ENCODE measurements around the gene GPR68.
"Not testable (repeated sequence)": the region's sequence is repeated elsewhere in the genome, so short reads cannot be mapped to it uniquely, and the experiment has no call there.

Gene GPR68

GRCh38 chr14:91202234-91202974 is 42.1 kb downstream of the GPR68 start:
- DNase-seq (ENCODE audit: low read depth) = no peak
- TF ChIP-seq CTCF (IDR thresholded peaks at IDR 0.05; ENCODE audit: insufficient read depth, low read depth, low read length, missing control alignments) = no peak
- H3K4me3 ChIP-seq (ENCODE audit: low read length) = no peak overlapping the region

- H3K4me3 ChIP-seq (ENCODE audit: low read length); DNase-seq (ENCODE audit: low read depth): not testable (repeated sequence)
Measured at GRCh38 chr14:91200802-91201201, 43.7 kb downstream of the GPR68 start.

DNA sequence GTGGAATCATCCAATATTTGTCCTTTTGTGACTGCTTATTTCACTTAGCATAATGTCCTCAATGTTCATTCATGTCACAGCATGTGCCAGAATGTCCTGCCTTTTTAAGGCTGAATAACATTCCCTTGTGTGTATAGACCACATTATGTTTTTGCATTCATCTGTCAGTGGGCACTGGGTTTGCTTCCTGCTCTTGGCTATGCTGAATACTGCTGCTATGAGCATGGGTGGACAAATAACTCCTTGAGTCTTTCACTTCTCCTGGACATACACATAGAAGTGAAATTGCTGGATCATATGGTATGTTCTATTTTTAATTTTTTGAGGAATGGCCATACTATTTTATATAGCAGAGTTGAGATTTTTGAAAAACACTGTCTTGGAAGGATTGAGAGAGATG is 46.9 kb downstream of the GPR68 start:
- no peak overlapping the region for H3K4me3 ChIP-seq (ENCODE audit: low read length)
- TF ChIP-seq CTCF (IDR thresholded peaks at IDR 0.05; ENCODE audit: insufficient read depth, low read depth, low read length, missing control alignments) = no peak
- no peak for DNase-seq (ENCODE audit: low read depth)

- TF ChIP-seq CTCF (IDR thresholded peaks at IDR 0.05; ENCODE audit: insufficient read depth, low read depth, low read length, missing control alignments) = no peak
Measured at GRCh38 chr14:91195881-91196280, 48.6 kb downstream of the GPR68 start.

GRCh38 chr14:91193069-91193468 is 51.4 kb downstream of the GPR68 start:
- H3K4me3 ChIP-seq (ENCODE audit: low read length) = no peak overlapping the region
- no peak for DNase-seq (ENCODE audit: low read depth)
- no peak for TF ChIP-seq CTCF (IDR thresholded peaks at IDR 0.05; ENCODE audit: insufficient read depth, low read depth, low read length, missing control alignments)

More at GRCh38 chr14:91195881-91196280, 48.6 kb downstream of the GPR68 start:
- no peak overlapping the region for H3K4me3 ChIP-seq (ENCODE audit: low read length)
- no peak for DNase-seq (ENCODE audit: low read depth)

- TF ChIP-seq CTCF (IDR thresholded peaks at IDR 0.05; ENCODE audit: insufficient read depth, low read depth, low read length, missing control alignments) = no peak
- no peak for DNase-seq (ENCODE audit: low read depth)
- H3K4me3 ChIP-seq (ENCODE audit: low read length) = no peak overlapping the region
Measured at GRCh38 chr14:91190853-91191252, 53.7 kb downstream of the GPR68 start.

DNA sequence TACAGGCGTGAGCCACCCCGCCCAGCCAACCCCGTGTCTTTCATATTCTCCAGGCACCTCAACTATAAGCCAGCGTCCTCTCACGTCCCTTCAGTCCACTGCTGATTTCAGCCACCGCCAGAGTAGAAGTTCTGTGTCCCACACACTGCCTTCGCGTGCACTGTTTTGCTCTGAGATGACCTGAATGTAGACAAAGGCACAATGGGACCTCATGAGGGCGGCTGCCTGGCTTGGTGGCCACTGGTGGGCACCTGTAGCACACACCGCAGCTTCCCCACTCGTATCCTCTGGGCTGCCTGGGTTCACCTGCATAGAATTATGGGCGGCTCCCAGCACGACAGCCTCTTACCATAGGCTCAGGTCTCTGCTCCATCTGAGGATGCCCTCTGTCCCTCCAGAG is 57.2 kb downstream of the GPR68 start:
- no peak for DNase-seq (ENCODE audit: low read depth)
- no peak for TF ChIP-seq CTCF (IDR thresholded peaks at IDR 0.05; ENCODE audit: insufficient read depth, low read depth, low read length, missing control alignments)
- H3K4me3 ChIP-seq (ENCODE audit: low read length) = no peak overlapping the region

All from epithelial cell of esophagus (primary cell).